ENCODE results near the gene FBLN5.

DNA sequence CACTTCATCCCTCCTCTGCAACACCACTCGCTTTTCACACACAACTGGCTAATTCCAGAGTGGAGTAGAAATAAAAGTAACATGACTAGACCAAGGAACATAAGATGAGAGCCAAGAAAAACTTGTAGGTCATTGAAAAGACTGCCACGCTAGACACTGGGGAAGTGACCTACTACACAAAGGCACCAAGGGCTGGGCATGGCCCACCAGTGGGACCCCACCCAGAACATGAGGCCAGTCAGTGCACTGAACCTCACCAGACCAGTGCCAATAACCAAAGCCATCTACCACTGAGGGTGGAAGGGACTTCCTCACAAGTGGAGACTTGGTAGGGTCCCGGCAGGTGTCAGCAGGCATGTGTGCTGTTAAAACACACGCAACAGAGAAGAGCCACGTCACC lies 19.7 kb downstream of the FBLN5 start:
- TF ChIP-seq POLR2A (IDR thresholded peaks at IDR 0.05) (no peak), CTCF (IDR thresholded peaks at IDR 0.05) (no peak)
